GM12891 (cell line): ENCODE measurements around the gene IFI44.

Source experiments
- PAX5 ChIP-seq: IDR thresholded peaks from 2 replicates; pipeline ENCODE4 v1.6.1; 2011; ENCODE audit warnings: low read length, moderate library complexity, mild to moderate bottlenecking; ENCODE audit not compliant: insufficient read depth, severe bottlenecking
- POLR2A ChIP-seq: IDR thresholded peaks from 2 replicates; pipeline ENCODE4 v1.6.1; 2011; ENCODE audit warnings: low read depth, low read length, control low read depth
- POLR2AphosphoS5 ChIP-seq: IDR thresholded peaks from 2 replicates; pipeline ENCODE4 v1.6.1; 2011; ENCODE audit warnings: low read depth, low read length, control low read depth
- POU2F2 ChIP-seq: IDR thresholded peaks from 2 replicates; pipeline ENCODE4 v1.6.1; 2011; ENCODE audit warnings: low read depth, mild to moderate bottlenecking, control low read depth, low read length, moderate library complexity
- SPI1 ChIP-seq: IDR thresholded peaks from 2 replicates; pipeline ENCODE4 v1.6.1; 2011; ENCODE audit warnings: low read depth, low read length, control low read depth
- TAF1 ChIP-seq: IDR thresholded peaks from 2 replicates; pipeline ENCODE4 v1.6.1; 2011; ENCODE audit warnings: low read depth, low read length, control low read depth

- no peak for TF ChIP-seq POLR2AphosphoS5
- TF ChIP-seq POLR2A, result no peak
- no peak for TF ChIP-seq TAF1
- no peak for TF ChIP-seq PAX5
- TF ChIP-seq SPI1, result no peak
- no peak for TF ChIP-seq POU2F2
Observed at GRCh38 chr1:78672428-78672827, 22.8 kb downstream of the IFI44 start.
